GM18520 (cell line): ENCODE measurements around the gene ACOXL.
A peak's percentile ranks its signal among the peaks of the same experiment; 100 is the strongest.

Source experiments
- ATAC-seq: cut with Tn5 transposase; IDR thresholded peaks from one replicate; pipeline ENCODE4 v1.9.1; 2021; ENCODE audit not compliant: unreplicated experiment

The ACOXL gene

GRCh38 chr2:110790907-110791306 lies 58.5 kb downstream of the ACOXL start:
- no peak for ATAC-seq

GRCh38 chr2:110791435-110791834 lies 59.1 kb downstream of the ACOXL start:
- ATAC-seq = no peak

GRCh38 chr2:110793034-110793433 lies 60.7 kb downstream of the ACOXL start:
- no peak for ATAC-seq

GRCh38 chr2:110794390-110794789 lies 62.0 kb downstream of the ACOXL start:
- no peak for ATAC-seq

GRCh38 chr2:110794951-110795350 lies 62.6 kb downstream of the ACOXL start:
- no peak for ATAC-seq

GRCh38 chr2:110796716-110797301 lies 64.4 kb downstream of the ACOXL start:
- no peak for ATAC-seq

GRCh38 chr2:110799376-110799775 lies 67.0 kb downstream of the ACOXL start:
- no peak for ATAC-seq

- ATAC-seq = no peak
Measured at GRCh38 chr2:110800611-110801402, 68.4 kb downstream of the ACOXL start.

- ATAC-seq = no peak
Measured at GRCh38 chr2:110802208-110802932, 70.0 kb downstream of the ACOXL start.

- ATAC-seq = no peak
Measured at GRCh38 chr2:110804433-110804832, 72.1 kb downstream of the ACOXL start.

- ATAC-seq = peak; percentile 56
Measured at GRCh38 chr2:110804915-110805314, 72.5 kb downstream of the ACOXL start.

- ATAC-seq = no peak
Measured at GRCh38 chr2:110805894-110806452, 73.6 kb downstream of the ACOXL start.

- ATAC-seq = no peak
Measured at GRCh38 chr2:110807522-110807921, 75.1 kb downstream of the ACOXL start.

GRCh38 chr2:110810404-110810803 lies 78.0 kb downstream of the ACOXL start:
- no peak for ATAC-seq

- ATAC-seq = no peak
Measured at GRCh38 chr2:110812726-110813645, 80.6 kb downstream of the ACOXL start.

- no peak for ATAC-seq
Measured at GRCh38 chr2:110813896-110814295, 81.5 kb downstream of the ACOXL start.

GRCh38 chr2:110815938-110816337 lies 83.6 kb downstream of the ACOXL start:
- ATAC-seq = no peak

GRCh38 chr2:110816404-110817365 lies 84.3 kb downstream of the ACOXL start:
- ATAC-seq = no peak

- no peak for ATAC-seq
Measured at GRCh38 chr2:110818767-110819481, 86.6 kb downstream of the ACOXL start.
